ENCODE measurements around the gene STK17B.
A peak's percentile ranks its signal among the peaks of the same experiment; 100 is the strongest.

Gene STK17B

GRCh38 chr2:196172951-196173350 lies 1.6 kb upstream of the STK17B start:
- H3K27me3 Mint-ChIP-seq: no peaks in the 10 kb centered on the region
- H3K4me3 Mint-ChIP-seq: peak overlapping the region; percentile 71 to 84
- DNase-seq: no peak
- no peak for ATAC-seq
- no peaks in the 10 kb centered on the region for H3K9me3 Mint-ChIP-seq
- peaks cover 47% of the 10 kb centered on the region for H3K4me1 Mint-ChIP-seq
- peak overlapping the region; percentile 5 to 48 for H3K27ac Mint-ChIP-seq

GRCh38 chr2:196171946-196172345 lies 568 bp upstream of the STK17B start:
- Mint-ChIP-seq H3K4me1 (peaks cover 38% of the 10 kb centered on the region), H3K9me3 (no peaks in the 10 kb centered on the region), H3K27me3 (no peaks in the 10 kb centered on the region), H3K27ac (peak overlapping the region in 1 of 2 donors; percentile 57), H3K4me3 (peak overlapping the region; percentile 71 to 84)
- no peak for DNase-seq
- peak; percentile 27 for ATAC-seq

- peaks cover 34% of the 10 kb centered on the region for H3K4me1 Mint-ChIP-seq
- peak overlapping the region; percentile 95 to 99 for H3K27ac Mint-ChIP-seq
- ATAC-seq: peak; percentile 29
- DNase-seq: peak; percentile 49 to 61
- H3K27me3 Mint-ChIP-seq: no peaks in the 10 kb centered on the region
- H3K4me3 Mint-ChIP-seq: peak overlapping the region; percentile 93 to 99
- H3K9me3 Mint-ChIP-seq: no peaks in the 10 kb centered on the region
These were observed 651 bp downstream of the STK17B start for GRCh38 chr2:196170606-196171247.

GRCh38 chr2:196170213-196170605 lies 1.2 kb downstream of the STK17B start:
- DNase-seq (peak; percentile 58 to 76), ATAC-seq (peak; percentile 31)
- Mint-ChIP-seq H3K9me3 (no peaks in the 10 kb centered on the region), H3K4me1 (peaks cover 39% of the 10 kb centered on the region), H3K27me3 (no peaks in the 10 kb centered on the region), H3K4me3 (peak overlapping the region; percentile 93 to 99), H3K27ac (peak overlapping the region; percentile 95 to 99)

- H3K27me3 Mint-ChIP-seq: no peaks in the 10 kb centered on the region
- DNase-seq (no peak), ATAC-seq (no peak)
- peak overlapping the region; percentile 93 to 99 for H3K4me3 Mint-ChIP-seq
- H3K9me3 Mint-ChIP-seq: no peaks in the 10 kb centered on the region
- peak overlapping the region; percentile 95 to 99 for H3K27ac Mint-ChIP-seq
- peaks cover 39% of the 10 kb centered on the region for H3K4me1 Mint-ChIP-seq
These were observed 1.9 kb downstream of the STK17B start for GRCh38 chr2:196169516-196169915.

- H3K27me3 Mint-ChIP-seq: no peaks in the 10 kb centered on the region
- no peak for ATAC-seq
- peaks cover 33% of the 10 kb centered on the region for H3K4me1 Mint-ChIP-seq
These were observed 3.2 kb downstream of the STK17B start for GRCh38 chr2:196168181-196168580.

GRCh38 chr2:196167666-196168065 lies 3.7 kb downstream of the STK17B start:
- peak overlapping the region; percentile 72 to 99 for H3K4me3 Mint-ChIP-seq
- H3K4me1 Mint-ChIP-seq: peaks cover 33% of the 10 kb centered on the region
- ATAC-seq (no peak), DNase-seq (no peak)
- peak overlapping the region; percentile 88 to 92 for H3K27ac Mint-ChIP-seq
- no peaks in the 10 kb centered on the region for H3K9me3 Mint-ChIP-seq
- H3K27me3 Mint-ChIP-seq: no peaks in the 10 kb centered on the region

More at GRCh38 chr2:196168181-196168580, 3.2 kb downstream of the STK17B start:
- H3K27ac Mint-ChIP-seq: peak overlapping the region; percentile 88 to 96
- DNase-seq: no peak
- peak overlapping the region; percentile 72 to 99 for H3K4me3 Mint-ChIP-seq
- H3K9me3 Mint-ChIP-seq: no peaks in the 10 kb centered on the region

- Mint-ChIP-seq H3K9me3 (no peaks in the 10 kb centered on the region), H3K4me1 (peaks cover 40% of the 10 kb centered on the region), H3K27ac (peak overlapping the region; percentile 13 to 88), H3K27me3 (no peaks in the 10 kb centered on the region), H3K4me3 (peak overlapping the region; percentile 72 to 99)
- DNase-seq: no peak
- no peak for ATAC-seq
These were observed 4.5 kb downstream of the STK17B start for GRCh38 chr2:196166876-196167275.

GRCh38 chr2:196165016-196165415 lies 6.4 kb downstream of the STK17B start:
- Mint-ChIP-seq H3K9me3 (no peaks in the 10 kb centered on the region), H3K4me1 (peaks cover 43% of the 10 kb centered on the region), H3K27me3 (no peaks in the 10 kb centered on the region), H3K27ac (peak overlapping the region; percentile 94), H3K4me3 (peak overlapping the region; percentile 82 to 99)
- DNase-seq (no peak), ATAC-seq (peak; percentile 58)

GRCh38 chr2:196163285-196163684 lies 8.1 kb downstream of the STK17B start:
- Mint-ChIP-seq H3K4me3 (peak overlapping the region; percentile 84 to 99), H3K27me3 (no peaks in the 10 kb centered on the region), H3K4me1 (peaks cover 56% of the 10 kb centered on the region), H3K9me3 (no peaks in the 10 kb centered on the region), H3K27ac (peak overlapping the region; percentile 95 to 98)
- ATAC-seq (no peak), DNase-seq (no peak)

GRCh38 chr2:196162586-196163175 lies 8.7 kb downstream of the STK17B start:
- Mint-ChIP-seq H3K4me1 (peaks cover 62% of the 10 kb centered on the region), H3K9me3 (no peaks in the 10 kb centered on the region), H3K4me3 (peak overlapping the region; percentile 84 to 99), H3K27ac (peak overlapping the region; percentile 95 to 98), H3K27me3 (no peaks in the 10 kb centered on the region)
- ATAC-seq (peak; percentile 70), DNase-seq (peak in 1 of 2 donors; percentile 37)

- H3K4me3 Mint-ChIP-seq: peak overlapping the region; percentile 71 to 99
- H3K27ac Mint-ChIP-seq: peak overlapping the region; percentile 74 to 91
- H3K4me1 Mint-ChIP-seq: peaks cover 73% of the 10 kb centered on the region
- no peaks in the 10 kb centered on the region for H3K27me3 Mint-ChIP-seq
- ATAC-seq (no peak), DNase-seq (no peak)
- no peaks in the 10 kb centered on the region for H3K9me3 Mint-ChIP-seq
These were observed 10.4 kb downstream of the STK17B start for GRCh38 chr2:196160946-196161345.

GRCh38 chr2:196160101-196160500 lies 11.3 kb downstream of the STK17B start:
- Mint-ChIP-seq H3K27me3 (no peaks in the 10 kb centered on the region), H3K4me1 (peaks cover 71% of the 10 kb centered on the region), H3K27ac (peak overlapping the region; percentile 54 to 61), H3K9me3 (no peaks in the 10 kb centered on the region), H3K4me3 (peak overlapping the region; percentile 71 to 99)
- ATAC-seq (peak; percentile 73), DNase-seq (peak in 1 of 2 donors; percentile 69)

- no peaks in the 10 kb centered on the region for H3K27me3 Mint-ChIP-seq
- H3K27ac Mint-ChIP-seq: peak overlapping the region; percentile 74 to 95
- peaks cover 71% of the 10 kb centered on the region for H3K4me1 Mint-ChIP-seq
- no peaks in the 10 kb centered on the region for H3K9me3 Mint-ChIP-seq
- peak overlapping the region; percentile 78 to 84 for H3K4me3 Mint-ChIP-seq
- DNase-seq (peak in 1 of 2 donors; percentile 38), ATAC-seq (peak; percentile 43)
These were observed 12.0 kb downstream of the STK17B start for GRCh38 chr2:196159221-196159892.

- peaks cover 86% of the 10 kb centered on the region for H3K4me1 Mint-ChIP-seq
- peak overlapping the region; percentile 53 to 78 for H3K4me3 Mint-ChIP-seq
- peaks cover 10 to 12% of the 10 kb centered on the region in 2 donors for H3K9me3 Mint-ChIP-seq
- ATAC-seq (peak; percentile 46), DNase-seq (no peak)
- no peaks in the 10 kb centered on the region for H3K27me3 Mint-ChIP-seq
- H3K27ac Mint-ChIP-seq: peak overlapping the region; percentile 43 to 80
These were observed 15.8 kb downstream of the STK17B start for GRCh38 chr2:196155575-196155974.

GRCh38 chr2:196153480-196153879 lies 17.9 kb downstream of the STK17B start:
- no peak for ATAC-seq
- peak overlapping the region; percentile 65 to 70 for H3K4me3 Mint-ChIP-seq
- peak overlapping the region; percentile 10 to 47 for H3K27ac Mint-ChIP-seq
- peaks cover 10 to 12% of the 10 kb centered on the region in 2 donors for H3K9me3 Mint-ChIP-seq
- peaks cover 92% of the 10 kb centered on the region for H3K4me1 Mint-ChIP-seq
- H3K27me3 Mint-ChIP-seq: no peaks in the 10 kb centered on the region
- DNase-seq: no peak

Measured in stimulated activated naive CD8-positive, alpha-beta T cell treated with anti-CD3 and anti-CD28 coated beads, Interleukin-15, amount 100 ng/mL, for 72 hours (primary cell).